ENCODE results near the gene TTC22.

DNA sequence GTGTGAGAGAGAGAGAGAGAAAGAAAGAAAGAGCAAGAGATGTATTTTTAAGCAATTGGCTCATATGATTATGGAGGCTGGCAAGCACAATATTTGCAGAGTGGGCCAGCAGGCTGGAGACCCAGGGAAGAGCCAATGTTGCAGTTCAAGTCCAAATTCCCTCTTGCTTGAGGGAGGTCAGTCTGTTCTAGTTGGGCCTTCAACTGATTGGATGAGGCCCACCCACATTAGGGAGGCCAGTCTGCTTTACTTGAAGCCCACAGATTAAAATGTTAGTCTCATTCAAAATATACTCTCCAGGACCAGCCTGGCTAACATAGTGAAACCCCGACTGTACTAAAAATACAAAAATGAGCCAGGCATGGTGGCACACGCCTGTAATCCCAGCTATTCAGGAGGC is 28.2 kb downstream of the TTC22 start:
- TF ChIP-seq ARNTL (CRISPR knock-in tag; IDR thresholded peaks at IDR 0.05; ENCODE audit: borderline replicate concordance, low read depth) = no peak
- TF ChIP-seq CSRNP3 (CRISPR knock-in tag; IDR thresholded peaks at IDR 0.05) = no peak
- no peak for TF ChIP-seq ZFP30 (CRISPR knock-in tag; IDR thresholded peaks at IDR 0.05)
- TF ChIP-seq PPARA (CRISPR knock-in tag; IDR thresholded peaks at IDR 0.05; ENCODE audit: borderline replicate concordance) = no peak
- TF ChIP-seq PATZ1 (CRISPR knock-in tag; IDR thresholded peaks at IDR 0.05; ENCODE audit: borderline replicate concordance) = no peak
- no peak for TF ChIP-seq ISL1 (CRISPR knock-in tag; IDR thresholded peaks at IDR 0.05)
- no peak for TF ChIP-seq SNAI2 (CRISPR knock-in tag; IDR thresholded peaks at IDR 0.05)
- TF ChIP-seq ZNF565 (CRISPR knock-in tag; conservative IDR thresholded peaks at IDR 0.05; ENCODE audit: low read depth) = no peak
- TF ChIP-seq CREB5 (CRISPR knock-in tag; IDR thresholded peaks at IDR 0.05; ENCODE audit: low read depth) = no peak
- no peak for TF ChIP-seq TOX (CRISPR knock-in tag; IDR thresholded peaks at IDR 0.05; ENCODE audit: borderline replicate concordance)
- TF ChIP-seq OSR1 (CRISPR knock-in tag; IDR thresholded peaks at IDR 0.05) = no peak
- TF ChIP-seq RARB (CRISPR knock-in tag; IDR thresholded peaks at IDR 0.05) = no peak
- no peak for TF ChIP-seq CSDC2 (CRISPR knock-in tag; IDR thresholded peaks at IDR 0.05)
